ENCODE data around the gene MYH11. TPM values are rescaled to one million over a fixed set of nuclear protein-coding genes. Genes with fewer than 3 reads are reported as not detected.

Gene MYH11
- total RNA-seq, 6 donors from 2014 or later, result 33.6 to 224 (median 87.4) TPM

DNA sequence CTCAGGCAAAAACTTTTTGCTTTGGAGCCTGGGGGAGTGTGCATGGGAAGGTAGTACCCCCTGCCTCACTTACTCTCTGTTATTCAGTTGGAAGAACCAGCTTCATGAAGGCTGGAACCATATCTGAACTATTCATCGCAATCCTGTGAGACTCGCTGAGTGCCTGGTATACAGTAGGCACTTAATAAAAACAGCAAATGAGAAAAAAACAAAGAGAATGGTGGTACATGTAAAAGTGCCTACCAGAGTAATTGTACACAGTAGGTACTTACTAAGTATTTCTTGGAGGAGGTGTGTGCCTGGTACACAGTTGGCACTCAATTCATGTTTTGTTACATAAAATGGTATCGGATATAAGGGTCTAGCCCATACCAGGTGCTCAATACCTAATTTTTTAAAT, 75.2 kb downstream of the MYH11 start:
- H3K4me1 ChIP-seq, result no peaks in the 10 kb centered on the region
- H3K9me3 ChIP-seq, result no peaks in the 10 kb centered on the region
- DNase-seq (no peak), ATAC-seq (ENCODE audit: low FRiP score in 2 of 2) (no peak)
- H3K4me3 ChIP-seq, result no peak overlapping the region
- H3K36me3 ChIP-seq, result no peaks in the 10 kb centered on the region
- no peak overlapping the region for H3K27ac ChIP-seq
- no peak for TF ChIP-seq EP300 (IDR thresholded peaks at IDR 0.05)
- no peak for TF ChIP-seq CTCF (IDR thresholded peaks at IDR 0.05)
- no peak for TF ChIP-seq POLR2AphosphoS5 (IDR thresholded peaks at IDR 0.05)
- no peak for TF ChIP-seq POLR2A (IDR thresholded peaks at IDR 0.05)
- 95 to 98% methylated on average over 3 of the region's 3 CpGs for WGBS, 2 donors
- no peaks in the 10 kb centered on the region for H3K27me3 ChIP-seq

GRCh38 chr16:15780805-15781204, 76.0 kb downstream of the MYH11 start:
- no peak for DNase-seq
- TF ChIP-seq POLR2A (IDR thresholded peaks at IDR 0.05) (no peak), POLR2AphosphoS5 (IDR thresholded peaks at IDR 0.05) (no peak), CTCF (IDR thresholded peaks at IDR 0.05) (no peak), EP300 (IDR thresholded peaks at IDR 0.05) (no peak)
- no peak overlapping the region for H3K4me3 ChIP-seq
- H3K4me1 ChIP-seq, result no peaks in the 10 kb centered on the region
- 86 to 94% methylated on average over 7 of the region's 7 CpGs for WGBS, 2 donors
- H3K9me3 ChIP-seq, result no peaks in the 10 kb centered on the region
- no peak for ATAC-seq (ENCODE audit: low FRiP score in 2 of 2)
- H3K27me3 ChIP-seq, result no peaks in the 10 kb centered on the region
- H3K27ac ChIP-seq, result no peak overlapping the region
- H3K36me3 ChIP-seq, result no peaks in the 10 kb centered on the region

GRCh38 chr16:15779664-15780351, 77.0 kb downstream of the MYH11 start:
- Histone ChIP-seq H3K36me3 (no peaks in the 10 kb centered on the region), H3K9me3 (no peaks in the 10 kb centered on the region), H3K27ac (no peak overlapping the region), H3K4me3 (no peak overlapping the region), H3K27me3 (no peaks in the 10 kb centered on the region), H3K4me1 (no peaks in the 10 kb centered on the region)
- ATAC-seq (ENCODE audit: low FRiP score in 2 of 2), result no peak
- TF ChIP-seq EP300 (IDR thresholded peaks at IDR 0.05) (no peak), POLR2A (IDR thresholded peaks at IDR 0.05) (no peak), CTCF (IDR thresholded peaks at IDR 0.05) (no peak), POLR2AphosphoS5 (IDR thresholded peaks at IDR 0.05) (no peak)
- WGBS, 2 donors, result 93 to 99% methylated on average over 8 of the region's 8 CpGs
- DNase-seq, result no peak

GRCh38 chr16:15778999-15779614, 77.7 kb downstream of the MYH11 start:
- no peak overlapping the region for H3K4me3 ChIP-seq
- WGBS, 2 donors, result 84 to 86% methylated on average over 6 of the region's 6 CpGs
- no peaks in the 10 kb centered on the region for H3K9me3 ChIP-seq
- no peak overlapping the region for H3K27ac ChIP-seq
- no peaks in the 10 kb centered on the region for H3K36me3 ChIP-seq
- ATAC-seq (ENCODE audit: low FRiP score in 2 of 2) (no peak), DNase-seq (no peak)
- no peaks in the 10 kb centered on the region for H3K27me3 ChIP-seq
- TF ChIP-seq EP300 (IDR thresholded peaks at IDR 0.05) (no peak), CTCF (IDR thresholded peaks at IDR 0.05) (no peak)
- no peaks in the 10 kb centered on the region for H3K4me1 ChIP-seq
